ES-I3 (cell line): Measurements from ENCODE around the gene UMPS.

Source experiments
- H3K36me3 ChIP-seq: 2 replicates; pipeline ENCODE4 v1.6.1; 2013; ENCODE audit warnings: mild to moderate bottlenecking, low read length, control low read depth, moderate library complexity; ENCODE audit not compliant: insufficient read depth
- H3K4me1 ChIP-seq: 2 replicates; pipeline ENCODE4 v1.6.1; 2013; ENCODE audit warnings: mild to moderate bottlenecking, control low read depth, low read length; ENCODE audit not compliant: insufficient read depth
- H3K9ac ChIP-seq: 2 replicates; pipeline ENCODE4 v1.6.1; 2013; ENCODE audit warnings: low read depth, mild to moderate bottlenecking, low read length, moderate library complexity
- H3K9me3 ChIP-seq: 2 replicates; pipeline ENCODE4 v1.6.1; 2013; ENCODE audit warnings: mild to moderate bottlenecking, low read length, moderate library complexity; ENCODE audit not compliant: control insufficient read depth, insufficient read depth

Gene UMPS

GRCh38 chr3:124763644-124764358, 33.5 kb downstream of the UMPS start:
- H3K36me3 ChIP-seq: peaks cover 39% of the 10 kb centered on the region
- H3K9ac ChIP-seq: no peak overlapping the region
- H3K9me3 ChIP-seq: no peaks in the 10 kb centered on the region
- peaks cover 17% of the 10 kb centered on the region for H3K4me1 ChIP-seq

GRCh38 chr3:124764746-124765145, 34.5 kb downstream of the UMPS start:
- peaks cover 7% of the 10 kb centered on the region for H3K4me1 ChIP-seq
- peaks cover 39% of the 10 kb centered on the region for H3K36me3 ChIP-seq
- H3K9me3 ChIP-seq: no peaks in the 10 kb centered on the region
- no peak overlapping the region for H3K9ac ChIP-seq

- Histone ChIP-seq H3K9me3 (no peaks in the 10 kb centered on the region), H3K9ac (no peak overlapping the region), H3K4me1 (peaks cover 5% of the 10 kb centered on the region), H3K36me3 (peaks cover 39% of the 10 kb centered on the region)
These were observed 35.1 kb downstream of the UMPS start for GRCh38 chr3:124765197-124765840.

GRCh38 chr3:124766113-124767095, 36.2 kb downstream of the UMPS start:
- Histone ChIP-seq H3K4me1 (peaks cover 5% of the 10 kb centered on the region; the same call in 1 of the 2 replicates), H3K9me3 (no peaks in the 10 kb centered on the region), H3K36me3 (peaks cover 42% of the 10 kb centered on the region), H3K9ac (no peak overlapping the region)

GRCh38 chr3:124767264-124767663, 37.0 kb downstream of the UMPS start:
- Histone ChIP-seq H3K36me3 (peaks cover 46% of the 10 kb centered on the region), H3K4me1 (peaks cover 5% of the 10 kb centered on the region; the same call in 1 of the 2 replicates), H3K9ac (no peak overlapping the region), H3K9me3 (no peaks in the 10 kb centered on the region)

GRCh38 chr3:124767691-124768090, 37.4 kb downstream of the UMPS start:
- Histone ChIP-seq H3K9me3 (no peaks in the 10 kb centered on the region), H3K36me3 (peaks cover 50% of the 10 kb centered on the region), H3K9ac (no peak overlapping the region), H3K4me1 (peaks cover 5% of the 10 kb centered on the region; the same call in 1 of the 2 replicates)

GRCh38 chr3:124768812-124769211, 38.6 kb downstream of the UMPS start:
- no peaks in the 10 kb centered on the region for H3K9me3 ChIP-seq
- no peak overlapping the region for H3K9ac ChIP-seq
- H3K4me1 ChIP-seq: peaks cover 5% of the 10 kb centered on the region; the same call in 1 of the 2 replicates
- peaks cover 53% of the 10 kb centered on the region for H3K36me3 ChIP-seq

GRCh38 chr3:124769462-124769861, 39.2 kb downstream of the UMPS start:
- no peak overlapping the region for H3K9ac ChIP-seq
- H3K9me3 ChIP-seq: no peaks in the 10 kb centered on the region
- H3K4me1 ChIP-seq: peaks cover 6% of the 10 kb centered on the region
- peaks cover 51% of the 10 kb centered on the region for H3K36me3 ChIP-seq

- Histone ChIP-seq H3K36me3 (peaks cover 51% of the 10 kb centered on the region), H3K9ac (no peak overlapping the region), H3K9me3 (no peaks in the 10 kb centered on the region), H3K4me1 (peaks cover 14% of the 10 kb centered on the region)
These were observed 40.3 kb downstream of the UMPS start for GRCh38 chr3:124770336-124771082.

- Histone ChIP-seq H3K9me3 (no peaks in the 10 kb centered on the region), H3K9ac (no peak overlapping the region), H3K4me1 (peaks cover 19% of the 10 kb centered on the region), H3K36me3 (peaks cover 45% of the 10 kb centered on the region)
These were observed 40.8 kb downstream of the UMPS start for GRCh38 chr3:124771083-124771445.

GRCh38 chr3:124772081-124772831, 42.0 kb downstream of the UMPS start:
- peaks cover 34% of the 10 kb centered on the region for H3K36me3 ChIP-seq
- H3K4me1 ChIP-seq: peaks cover 20% of the 10 kb centered on the region
- no peak overlapping the region for H3K9ac ChIP-seq
- no peaks in the 10 kb centered on the region for H3K9me3 ChIP-seq

- H3K9me3 ChIP-seq: no peaks in the 10 kb centered on the region
- H3K36me3 ChIP-seq: peaks cover 29% of the 10 kb centered on the region
- H3K4me1 ChIP-seq: peaks cover 20% of the 10 kb centered on the region
- no peak overlapping the region for H3K9ac ChIP-seq
These were observed 43.4 kb downstream of the UMPS start for GRCh38 chr3:124773351-124774326.
